Gastroesophageal sphincter (tissue), 4 donors: Measurements from ENCODE around the gene EIF5B. TPM values are rescaled to one million over a fixed set of nuclear protein-coding genes. Genes with fewer than 3 reads are reported as not detected.
A peak's percentile ranks its signal among the peaks of the same experiment; 100 is the strongest.
"Not testable (repeated sequence)": the region's sequence is repeated elsewhere in the genome, so short reads cannot be mapped to it uniquely, and the experiment has no call there.

ENCODE experiments used
- ATAC-seq: fragments of 150-250 bp; one replicate; pipeline ENCODE4 v1.9.1; 2016; ENCODE audit warnings: mild to moderate bottlenecking, moderate library complexity
- H3K27ac ChIP-seq, 4 donors: fragments of 200-600 bp; sonication (generic) in 3 of 4; 1 replicate in 3 of 4; 2 replicates in 1 of 4; pipeline ENCODE4 v1.5.1; 2016 to 2019
- H3K27me3 ChIP-seq: fragments of 200-600 bp; sonication (generic); one replicate; pipeline ENCODE4 v1.5.1; 2019
- H3K36me3 ChIP-seq, 2 donors: fragments of 200-600 bp; sonication (generic); one replicate each; pipeline ENCODE4 v1.5.1; 2019; ENCODE audit warnings: control low read depth in 1 of 2
- H3K4me1 ChIP-seq, 3 donors: fragments of 200-600 bp; sonication (generic); 1 replicate in 2 of 3; 2 replicates in 1 of 3; pipeline ENCODE4 v1.5.1; 2016 to 2019; ENCODE audit warnings: control low read depth in 2 of 3
- H3K4me3 ChIP-seq, 2 donors: fragments of 200-600 bp; sonication (generic); one replicate each; pipeline ENCODE4 v1.5.1; 2019; ENCODE audit warnings: mild to moderate bottlenecking in 1 of 2, moderate library complexity in 1 of 2
- H3K9me3 ChIP-seq, 3 donors: fragments of 200-600 bp; sonication (generic); one replicate each; pipeline ENCODE4 v1.5.1; 2017 to 2019; ENCODE audit warnings: control low read depth in 2 of 3
- CTCF ChIP-seq, 4 experiments: fragments of 200-600 bp in 2 of 4; fragments of 450-650 bp in 2 of 4; sonication (generic) in 1 of 4; IDR thresholded peaks; one replicate each; pipeline ENCODE4 v1.5.1; 2017 to 2019; ENCODE audit warnings: antibody characterized with exemption in 4 of 4, mild to moderate bottlenecking in 2 of 4, moderate library complexity in 2 of 4
- EP300 ChIP-seq: sonication (generic); formaldehyde crosslinking; IDR thresholded peaks from one replicate; pipeline ENCODE4 v1.6.1; 2017; ENCODE audit warnings: antibody characterized with exemption, mild to moderate bottlenecking
- POLR2A ChIP-seq, 2 donors: fragments of 450-650 bp; IDR thresholded peaks; one replicate each; pipeline ENCODE4 v1.6.1; 2017; ENCODE audit warnings: antibody characterized with exemption in 2 of 2, mild to moderate bottlenecking in 2 of 2, moderate library complexity in 1 of 2
- POLR2AphosphoS5 ChIP-seq: sonication (generic); formaldehyde crosslinking; IDR thresholded peaks from one replicate; pipeline ENCODE4 v1.6.1; 2017; ENCODE audit warnings: antibody characterized with exemption
- WGBS, 2 donors: methylation state at CpG; one replicate each; pipeline ENCODE4 v1.1.5; 2018; ENCODE audit warnings: low coverage in 1 of 2; 5-methylcytosine and 5-hydroxymethylcytosine counted together
- total RNA-seq, 4 donors: library from RNA; depleted of rRNA; stranded (reverse); fragments of >200 nt; gene quantifications; one replicate each; pipeline ENCODE4 v1.1.0, GENCODE V29; 2016

EIF5B gene
- total RNA-seq, 4 donors from 2014 or later, result 36.8 to 55.4 (median 45.6) TPM

GRCh38 chr2:99338029-99338585 is 918 bp downstream of the EIF5B start:
- 1 to 3% methylated on average over 13 to 17 of the region's 17 CpGs for WGBS, 2 donors
- peaks cover 8 to 59% (median 16%) of the 10 kb centered on the region in 3 donors for H3K4me1 ChIP-seq
- no peak for TF ChIP-seq POLR2A (IDR thresholded peaks at IDR 0.05)

GRCh38 chr2:99340669-99341236 is 3.6 kb downstream of the EIF5B start:
- TF ChIP-seq POLR2A (IDR thresholded peaks at IDR 0.05) (no peak), POLR2AphosphoS5 (no peak), EP300 (no peak), CTCF (IDR thresholded peaks at IDR 0.05) (no peak)
- WGBS, 2 donors, result 81 to 85% methylated on average over 2 to 5 of the region's 8 CpGs
- Histone ChIP-seq H3K27me3 (no peaks in the 10 kb centered on the region), H3K4me3 (no peak overlapping the region), H3K36me3 (no peaks in the 10 kb centered on the region), H3K27ac (no peak overlapping the region), H3K4me1 (peaks cover 0 to 37% (median 0%) of the 10 kb centered on the region in 3 donors), H3K9me3 (no peaks in the 10 kb centered on the region)
- ATAC-seq, result no peak

More at GRCh38 chr2:99338029-99338585, 918 bp downstream of the EIF5B start:
- Histone ChIP-seq H3K27ac (peak overlapping the region; percentile 85 to 93 (median 89)), H3K9me3 (no peaks in the 10 kb centered on the region), H3K36me3 (peaks cover 0 to 2% of the 10 kb centered on the region in 2 donors), H3K27me3 (no peaks in the 10 kb centered on the region), H3K4me3 (peak overlapping the region; percentile 85 to 95)
- ATAC-seq, result no peak

GRCh38 chr2:99342536-99342935 is 5.3 kb downstream of the EIF5B start:
- no peak for ATAC-seq
- 91 to 100% methylated on average over 2 of the region's 2 CpGs for WGBS, 2 donors
- Histone ChIP-seq H3K27ac (no peak overlapping the region), H3K36me3 (no peaks in the 10 kb centered on the region), H3K9me3 (no peaks in the 10 kb centered on the region), H3K4me3 (no peak overlapping the region), H3K27me3 (no peaks in the 10 kb centered on the region), H3K4me1 (peaks cover 0 to 36% (median 0%) of the 10 kb centered on the region in 3 donors)
- no peak for TF ChIP-seq POLR2A (IDR thresholded peaks at IDR 0.05)
- TF ChIP-seq CTCF (IDR thresholded peaks at IDR 0.05), result no peak
- TF ChIP-seq POLR2AphosphoS5, result no peak
- TF ChIP-seq EP300, result no peak

GRCh38 chr2:99345446-99345845 is 8.3 kb downstream of the EIF5B start:
- 96 to 100% methylated on average over 4 to 5 of the region's 7 CpGs for WGBS, 2 donors
- H3K4me1 ChIP-seq, result peaks cover 0 to 10% (median 0%) of the 10 kb centered on the region in 3 donors
- ATAC-seq, H3K4me3 ChIP-seq, H3K27ac ChIP-seq, H3K9me3 ChIP-seq, H3K36me3 ChIP-seq, H3K27me3 ChIP-seq: not testable (repeated sequence)

GRCh38 chr2:99346218-99346617 is 9.0 kb downstream of the EIF5B start:
- no peak for ATAC-seq
- Histone ChIP-seq H3K9me3 (no peaks in the 10 kb centered on the region), H3K27me3 (no peaks in the 10 kb centered on the region), H3K4me1 (peaks cover 0 to 4% (median 0%) of the 10 kb centered on the region in 3 donors), H3K4me3 (no peak overlapping the region), H3K36me3 (no peaks in the 10 kb centered on the region), H3K27ac (no peak overlapping the region)
- TF ChIP-seq EP300 (no peak), POLR2AphosphoS5 (no peak), POLR2A (IDR thresholded peaks at IDR 0.05) (no peak), CTCF (IDR thresholded peaks at IDR 0.05) (no peak)

- peaks cover 0 to 4% (median 0%) of the 10 kb centered on the region in 3 donors for H3K4me1 ChIP-seq
- no peak for ATAC-seq
- 92 to 97% methylated on average over 3 of the region's 3 CpGs for WGBS, 2 donors
- no peak overlapping the region for H3K4me3 ChIP-seq
- no peaks in the 10 kb centered on the region for H3K9me3 ChIP-seq
- H3K27me3 ChIP-seq, result no peaks in the 10 kb centered on the region
- no peaks in the 10 kb centered on the region for H3K36me3 ChIP-seq
- H3K27ac ChIP-seq, result no peak overlapping the region
- no peak for TF ChIP-seq POLR2AphosphoS5
- TF ChIP-seq POLR2A (IDR thresholded peaks at IDR 0.05), result no peak
- no peak for TF ChIP-seq EP300
- TF ChIP-seq CTCF (IDR thresholded peaks at IDR 0.05), result no peak
These were observed 11.0 kb downstream of the EIF5B start for GRCh38 chr2:99348173-99348572.
